Endothelial cell of umbilical vein (primary cell): ENCODE measurements around the gene DOCK7. TPM values are rescaled to one million over a fixed set of nuclear protein-coding genes. Genes with fewer than 3 reads are reported as not detected.

Source experiments
- BruUV-seq: library from RNA; stranded (reverse); fragments of 400-500 nt; replicated peaks from 2 replicates; lab custom pipeline; 2021; lab: Mats Ljungman, UMichigan
- CTCF ChIA-PET: fragments of 300-600, 350-600 bp; sonication (Branson Sonifier 250); formaldehyde crosslinking; loops from one replicate; lab custom pipeline; 2021; ENCODE audit warnings: antibody characterized with exemption, inconsistent platforms; lab: Charles Lee
- POLR2A ChIA-PET: fragments of 300-600, 350-600 bp; sonication (Branson Sonifier 250); formaldehyde crosslinking; loops from one replicate; lab custom pipeline; 2021; ENCODE audit warnings: antibody characterized with exemption, inconsistent platforms; lab: Charles Lee
- DNase-seq: peaks from one replicate; pipeline ENCODE4 v3.0.0-alpha.2; 2011; ENCODE audit warnings: low read depth, low spot score
- FAIRE-seq: peaks from 2 replicates; lab custom pipeline; 2011; peaks lifted over from hg19 to GRCh38; lab: Jason Lieb, UNC
- H2AFZ ChIP-seq: 2 replicates; pipeline ENCODE4 v1.6.0; 2012; ENCODE audit warnings: low read depth, low read length, control low read depth, inconsistent platforms
- H3K27ac ChIP-seq: 2 replicates; pipeline ENCODE4 v1.5.1; 2011; ENCODE audit warnings: low read depth, mild to moderate bottlenecking, control low read depth, low read length, moderate library complexity; ENCODE audit not compliant: insufficient read depth
- H3K27me3 ChIP-seq, 2 experiments: 2 replicates each; pipeline versions ENCODE4 v1.6.0 to v1.6.1; 2011; ENCODE audit warnings: low read length in 2 of 2, mixed read lengths in 1 of 2; ENCODE audit not compliant: control insufficient read depth in 2 of 2, insufficient read depth in 2 of 2
- H3K36me3 ChIP-seq, 2 experiments: 2 replicates in 1 of 2; 3 replicates in 1 of 2; pipeline ENCODE4 v1.5.1; 2011; ENCODE audit warnings: low read length in 2 of 2, mild to moderate bottlenecking in 1 of 2, moderate library complexity in 1 of 2; ENCODE audit not compliant: control insufficient read depth in 2 of 2, insufficient read depth in 2 of 2; ENCODE audit errors: extremely low read depth in 1 of 2
- H3K4me1 ChIP-seq: 3 replicates; pipeline ENCODE4 v1.5.1; 2011; ENCODE audit warnings: mild to moderate bottlenecking, low read length; ENCODE audit not compliant: control insufficient read depth, insufficient read depth; ENCODE audit errors: extremely low read depth
- H3K4me2 ChIP-seq: 2 replicates; pipeline ENCODE4 v1.6.1; 2011; ENCODE audit warnings: low read length, control low read depth, mixed read lengths; ENCODE audit not compliant: insufficient read depth
- H3K4me3 ChIP-seq, 3 experiments: fragments of 200-600 bp in 1 of 3; sonication (generic), shearing (Covaris generic) in 1 of 3; replicated peaks in 1 of 3; 2 replicates each; pipeline ENCODE4 v1.5.1; 2011 to 2016; ENCODE audit warnings: control low read depth in 3 of 3, low read length in 3 of 3, mild to moderate bottlenecking in 2 of 3, inconsistent platforms in 1 of 3, low read depth in 1 of 3, moderate library complexity in 1 of 3; ENCODE audit not compliant: insufficient read depth in 1 of 3
- H3K79me2 ChIP-seq: 2 replicates; pipeline ENCODE4 v1.6.0; 2012; ENCODE audit warnings: low read length, inconsistent platforms; ENCODE audit not compliant: control insufficient read depth, insufficient read depth
- H3K9ac ChIP-seq: replicated peaks from 2 replicates; pipeline ENCODE3; 2011; ENCODE audit warnings: low read length, control low read depth; ENCODE audit not compliant: insufficient read depth; ENCODE audit errors: extremely low read depth
- H3K9me1 ChIP-seq: replicated peaks from 3 replicates; pipeline ENCODE4 v1.6.0; 2011; ENCODE audit warnings: mild to moderate bottlenecking, low read length; ENCODE audit not compliant: control insufficient read depth, insufficient read depth; ENCODE audit errors: extremely low read depth
- H3K9me3 ChIP-seq: replicated peaks from 2 replicates; pipeline ENCODE4 v1.5.1; 2012; ENCODE audit warnings: low read length, inconsistent platforms; ENCODE audit not compliant: control insufficient read depth, insufficient read depth
- H4K20me1 ChIP-seq: replicated peaks from 2 replicates; pipeline ENCODE3; 2011; ENCODE audit warnings: mild to moderate bottlenecking, low read length; ENCODE audit not compliant: control insufficient read depth, insufficient read depth; ENCODE audit errors: extremely low read depth
- CTCF ChIP-seq, 2 donors: IDR thresholded peaks; 1 replicate in 1 of 2; 2 replicates in 1 of 2; pipeline ENCODE4 v1.5.1; 2011; ENCODE audit warnings: low read length in 2 of 2, mild to moderate bottlenecking in 2 of 2, moderate library complexity in 2 of 2, control low read depth in 1 of 2, inconsistent platforms in 1 of 2, low read depth in 1 of 2; ENCODE audit not compliant: insufficient read depth in 1 of 2; ENCODE audit errors: extremely low read depth in 1 of 2
- EZH2 ChIP-seq: IDR thresholded peaks from 2 replicates; pipeline ENCODE4 v1.6.1; 2012; ENCODE audit warnings: borderline replicate concordance, low read depth, mild to moderate bottlenecking, moderate library complexity, low read length, inconsistent platforms; ENCODE audit not compliant: severe bottlenecking
- FOS ChIP-seq: IDR thresholded peaks from 2 replicates; pipeline ENCODE4 v1.6.1; 2011; ENCODE audit warnings: mild to moderate bottlenecking, low read length, moderate library complexity, borderline replicate concordance; ENCODE audit not compliant: insufficient read depth
- GATA2 ChIP-seq: IDR thresholded peaks from 2 replicates; pipeline ENCODE4 v1.7.0; 2011; ENCODE audit warnings: low read depth, mild to moderate bottlenecking, moderate library complexity, mixed read lengths, low read length; ENCODE audit not compliant: insufficient read length, insufficient read depth
- JUN ChIP-seq: IDR thresholded peaks from 2 replicates; pipeline ENCODE4 v1.6.1; 2011; ENCODE audit warnings: borderline replicate concordance, low read depth; ENCODE audit not compliant: insufficient read length, insufficient read depth
- MAX ChIP-seq: IDR thresholded peaks from 2 replicates; pipeline ENCODE4 v1.6.1; 2011; ENCODE audit not compliant: insufficient read depth, insufficient read length
- MYC ChIP-seq: IDR thresholded peaks from one replicate; pipeline ENCODE4 v1.6.1; 2011; ENCODE audit warnings: mild to moderate bottlenecking, low read depth, low read length
- POLR2A ChIP-seq: IDR thresholded peaks from 2 replicates; pipeline ENCODE4 v1.6.1; 2012; ENCODE audit warnings: low read depth, mild to moderate bottlenecking, control low read depth, low read length
- POLR2AphosphoS5 ChIP-seq: IDR thresholded peaks from 2 replicates; pipeline ENCODE4 v1.6.1; 2012; ENCODE audit warnings: low read depth, mild to moderate bottlenecking, control low read depth, low read length, moderate library complexity; ENCODE audit not compliant: insufficient read depth
- dilution Hi-C: fragments of 300-500 bp; cut with MboI; formaldehyde crosslinking; loops from one replicate; pipeline ENCODE4 v1.15.0; 2019; ENCODE audit warnings: low sequenced_read_pairs; ENCODE audit not compliant: extremely low pct_ligation_motif_present
- intact Hi-C: fragments of 100-400 bp; cut with micrococcal nuclease; formaldehyde crosslinking; loops from one replicate; pipeline ENCODE4 v1.10.0; 2022
- polyA plus RNA-seq, 4 experiments: library from polyadenylated mRNA; depleted of rRNA in 3 of 4; stranded (reverse) in 3 of 4; unstranded in 1 of 4; fragments of >200 nt; gene quantifications; 2 replicates each; pipeline versions ENCODE4 v1.2.1 to v1.2.3, GENCODE V29; 2011 to 2012; ENCODE audit warnings: missing spikeins in 1 of 4
- total RNA-seq: library from RNA; stranded (reverse); gene quantifications from 2 replicates; pipeline ENCODE4 v1.2.3, GENCODE V29; 2021

Gene DOCK7
- total and polyA plus RNA-seq, 2 donors (not counting 3 experiments of a cell fraction or from before 2014, with no cell fraction given), result 9.4 to 31.9 TPM

GRCh38 chr1:62728963-62729362 lies 40.8 kb upstream of the DOCK7 start:
- CTCF ChIA-PET, result interaction anchor here (1.0 to 1.6 kb wide), 2 partner anchors 18 to 199 kb away, joined by 4 read pairs; no protein-coding TSS in a partner anchor
- dilution Hi-C loops, result no loop called here
- BruUV-seq, result no TSS peak
- Histone ChIP-seq H3K4me3 (no peak overlapping the region), H3K9me1 (no peaks in the 10 kb centered on the region), H4K20me1 (no peaks in the 10 kb centered on the region), H3K27me3 (peaks cover 18 to 19% of the 10 kb centered on the region in 2 experiments), H2AFZ (no peak overlapping the region), H3K9me3 (no peaks in the 10 kb centered on the region), H3K4me2 (no peak overlapping the region), H3K27ac (no peak overlapping the region), H3K9ac (no peak overlapping the region), H3K4me1 (peaks cover 3% of the 10 kb centered on the region), H3K36me3 (no peaks in the 10 kb centered on the region), H3K79me2 (no peaks in the 10 kb centered on the region)
- POLR2A ChIA-PET, result no interaction called here
- DNase-seq (no peak), FAIRE-seq (no peak)
- intact Hi-C loops, result no loop called here
- no peak for TF ChIP-seq MYC

- Histone ChIP-seq H3K9me3 (no peaks in the 10 kb centered on the region), H3K4me2 (no peak overlapping the region), H3K27ac (no peak overlapping the region), H3K9ac (no peak overlapping the region), H2AFZ (no peak overlapping the region), H3K27me3 (peaks cover 19 to 24% of the 10 kb centered on the region in 2 experiments), H3K36me3 (no peaks in the 10 kb centered on the region), H3K9me1 (no peaks in the 10 kb centered on the region), H3K79me2 (no peaks in the 10 kb centered on the region), H3K4me3 (no peak overlapping the region), H3K4me1 (peaks cover 3% of the 10 kb centered on the region), H4K20me1 (no peaks in the 10 kb centered on the region)
- dilution Hi-C loops (no loop called here), intact Hi-C loops (no loop called here)
- TF ChIP-seq FOS (no peak), JUN (no peak), EZH2 (no peak), GATA2 (no peak), CTCF (IDR thresholded peaks at IDR 0.05; ENCODE audit: extremely low read depth in 1 of 2, insufficient read depth in 1 of 2, low read depth in 1 of 2, low read length in 2 of 2) (no peak), MAX (no peak), MYC (no peak), POLR2A (no peak), POLR2AphosphoS5 (no peak)
- DNase-seq (no peak), FAIRE-seq (no peak)
- CTCF ChIA-PET, result no interaction called here
- BruUV-seq, result no TSS peak
- POLR2A ChIA-PET, result no interaction called here
Measured at GRCh38 chr1:62727656-62728407, 39.6 kb upstream of the DOCK7 start.
